GM12801 (cell line): Measurements from ENCODE around the gene NPHP1.

Experiments used
- CTCF ChIP-seq: IDR thresholded peaks from one replicate; pipeline ENCODE4 v1.5.1; 2011; ENCODE audit warnings: control low read depth; ENCODE audit not compliant: insufficient read length; ENCODE audit errors: extremely low read depth

The NPHP1 gene

GRCh38 chr2:110131166-110131565 is 73.6 kb downstream of the NPHP1 start:
- no peak for TF ChIP-seq CTCF

GRCh38 chr2:110130757-110131156 is 74.1 kb downstream of the NPHP1 start:
- no peak for TF ChIP-seq CTCF

- TF ChIP-seq CTCF = no peak
Observed at GRCh38 chr2:110126906-110127305, 77.9 kb downstream of the NPHP1 start.

GRCh38 chr2:110126086-110126773 is 78.6 kb downstream of the NPHP1 start:
- TF ChIP-seq CTCF = no peak

GRCh38 chr2:110124939-110125691 is 79.7 kb downstream of the NPHP1 start:
- no peak for TF ChIP-seq CTCF

GRCh38 chr2:110124038-110124825 is 80.6 kb downstream of the NPHP1 start:
- TF ChIP-seq CTCF = no peak

GRCh38 chr2:110121592-110121991 is 83.2 kb downstream of the NPHP1 start:
- no peak for TF ChIP-seq CTCF
